Adrenal gland (tissue), 12 donors: Measurements from ENCODE around the gene ANGEL1. TPM values are rescaled to one million over a fixed set of nuclear protein-coding genes. Genes with fewer than 3 reads are reported as not detected.

ENCODE experiments used
- DNase-seq, 7 donors: peaks; one replicate each; pipeline ENCODE4 v3.0.0-alpha.2; 2019 to 2020
- H3K27ac ChIP-seq, 5 donors: fragments of 200-600 bp; sonication (generic) in 4 of 5; 1 replicate in 3 of 5; 2 replicates in 2 of 5; pipeline versions ENCODE4 v1.5.1 to v1.8.0; 2016 to 2020; ENCODE audit warnings: mild to moderate bottlenecking in 1 of 5
- H3K27me3 ChIP-seq: fragments of 200-600 bp; 2 replicates; pipeline ENCODE4 v1.8.0; 2021
- H3K36me3 ChIP-seq, 2 donors: fragments of 200-600 bp; replicated peaks in 1 of 2; 1 replicate in 1 of 2; 2 replicates in 1 of 2; pipeline versions ENCODE4 v1.5.1 to v1.8.0; 2018 to 2022
- H3K4me1 ChIP-seq, 2 donors: fragments of 200-600 bp; replicated peaks in 1 of 2; 1 replicate in 1 of 2; 2 replicates in 1 of 2; pipeline versions ENCODE4 v1.5.1 to v1.8.0; 2018 to 2021
- H3K4me3 ChIP-seq, 4 donors: fragments of 200-600 bp; sonication (generic) in 3 of 4; one replicate each; pipeline ENCODE4 v1.5.1; 2016 to 2018
- H3K9me3 ChIP-seq, 3 donors: fragments of 200-600 bp; sonication (generic) in 1 of 3; replicated peaks in 1 of 3; 1 replicate in 2 of 3; 2 replicates in 1 of 3; pipeline versions ENCODE4 v1.5.1 to v1.8.0; 2016 to 2021
- CTCF ChIP-seq, 6 experiments: fragments of 450-650 bp in 4 of 6; fragments of 200-600 bp in 2 of 6; sonication (generic) in 1 of 6; IDR thresholded peaks; 1 replicate in 5 of 6; 2 replicates in 1 of 6; pipeline versions ENCODE4 v1.5.1 to v1.8.0; 2016 to 2021; ENCODE audit warnings: antibody characterized with exemption in 6 of 6, mild to moderate bottlenecking in 2 of 6, moderate library complexity in 1 of 6
- POLR2A ChIP-seq, 2 donors: fragments of 450-650 bp; IDR thresholded peaks; one replicate each; pipeline ENCODE4 v1.6.1; 2017; ENCODE audit warnings: antibody characterized with exemption in 2 of 2, mild to moderate bottlenecking in 2 of 2, moderate library complexity in 1 of 2
- WGBS, 4 donors: extraction: QIAGEN DNeasy Blood & Tissue Kit in 2 of 4; methylation state at CpG; one replicate each; pipeline versions ENCODE4 v1.1.5 to v1.1.7; 2013 to 2017; 5-methylcytosine and 5-hydroxymethylcytosine counted together
- intact Hi-C, 2 donors: fragments of 100-400 bp; cut with DNase I; formaldehyde crosslinking; loops; one replicate each; pipeline versions ENCODE4 v1.14.1 to v1.15.0; 2022 to 2023
- polyA plus RNA-seq, 3 donors: library from polyadenylated mRNA; stranded (reverse); fragments of 200-250 nt in 2 of 3; fragments of 350-450 nt in 1 of 3; fragmentation: Illumina TruSeq in 1 of 3; extraction: RNeasy Lipid Tissue Mini Kit (QIAGEN cat#74804) in 1 of 3; gene quantifications; one replicate each; pipeline ENCODE4 v1.2.3, GENCODE V29; 2013 to 2014
- total RNA-seq, 9 donors: library from RNA; depleted of rRNA in 4 of 9; stranded (reverse); fragments of >200 nt in 4 of 9; fragments of 120-200 nt in 1 of 9; fragmentation: NEBNext Ultra II Directional in 1 of 9; extraction: Animal tissue kit (Norgen Biotek cat#: 25700) in 1 of 9; gene quantifications; one replicate each; pipeline versions ENCODE4 v1.1.0 to v1.2.4, GENCODE V29; 2013 to 2023
- donor health status: healthy with polysubstance abuse.
- donor health status: Bipolar disorder and iron deficiency.
- donor health status: DM: yes; HTN: yes; CAD: no.
- donor health status: DM: no; HTN: no; CAD: no.
- donor health status: DM: no; HTN: no; CAD: no.
- donor health status: DM: yes; HTN: yes; CAD: no.

Gene ANGEL1
- total and polyA plus RNA-seq, 12 donors, result 11.8 to 38.2 (median 25.0) TPM

GRCh38 chr14:76742185-76742584 is 70.5 kb downstream of the ANGEL1 start:
- Histone ChIP-seq H3K27me3 (no peaks in the 10 kb centered on the region), H3K36me3 (no peaks in the 10 kb centered on the region), H3K4me3 (no peak overlapping the region), H3K4me1 (no peaks in the 10 kb centered on the region), H3K27ac (no peak overlapping the region), H3K9me3 (no peaks in the 10 kb centered on the region)
- no peak for DNase-seq
- WGBS, 4 donors, result 77 to 92% (median 79%) methylated on average over 5 to 6 of the region's 6 CpGs
- TF ChIP-seq POLR2A (IDR thresholded peaks at IDR 0.05), result no peak
- intact Hi-C loops, result no loop called here

- Histone ChIP-seq H3K9me3 (no peaks in the 10 kb centered on the region), H3K27me3 (no peaks in the 10 kb centered on the region), H3K27ac (no peak overlapping the region), H3K4me3 (no peak overlapping the region), H3K36me3 (no peaks in the 10 kb centered on the region), H3K4me1 (no peaks in the 10 kb centered on the region)
- TF ChIP-seq POLR2A (IDR thresholded peaks at IDR 0.05), result no peak
- TF ChIP-seq CTCF (IDR thresholded peaks at IDR 0.05), result no peak
- WGBS, 4 donors, result 85 to 96% (median 89%) methylated on average over 1 of the region's 1 CpG
- intact Hi-C loops, result no loop called here
- DNase-seq, result no peak
Observed at GRCh38 chr14:76741074-76741473, 71.6 kb downstream of the ANGEL1 start.

Other genes with a start within 250 kb of the ANGEL1 start
- gene VASH1, start 51.4 kb downstream of the ANGEL1 start, total RNA-seq, result 10 to 100 TPM; 13.6 to 58.5 (median 26.8) TPM
- gene VASH1, start 51.4 kb downstream of the ANGEL1 start, polyA plus RNA-seq, result 10 to 100 TPM; 16.8 to 39.4 (median 21.0) TPM
- not detected for gene LRRC74A, start 13.5 kb upstream of the ANGEL1 start, total RNA-seq
- gene LRRC74A, start 13.5 kb upstream of the ANGEL1 start, polyA plus RNA-seq, result not detected
- gene IRF2BPL, start 215.8 kb upstream of the ANGEL1 start, total RNA-seq, result 100 to 1,000 TPM in 2 of 9 donors, 10 to 100 TPM in 7; 20.3 to 104 (median 85.1) TPM
- gene IRF2BPL, start 215.8 kb upstream of the ANGEL1 start, polyA plus RNA-seq, result 1 to 10 TPM; 6.5 to 8.8 (median 8.3) TPM